Liver (tissue), 3 donors: ENCODE measurements around the gene GOSR1.

Source experiments
- ATF3 ChIP-seq: IDR thresholded peaks from 2 replicates; pipeline ENCODE4 v1.6.1; 2016; ENCODE audit warnings: antibody characterized with exemption
- CTCF ChIP-seq: fragments of 150-350 bp; IDR thresholded peaks from 2 replicates; pipeline ENCODE4 v1.5.1; 2017; ENCODE audit warnings: improper control_type of control experiment, low read depth, low read length; ENCODE audit not compliant: missing input control
- EGR1 ChIP-seq, 2 donors: IDR thresholded peaks; 2 replicates each; pipeline ENCODE4 v1.6.1; 2016 to 2018; ENCODE audit warnings: antibody characterized with exemption in 2 of 2, low read depth in 2 of 2
- FOXA1 ChIP-seq: IDR thresholded peaks from 2 replicates; pipeline ENCODE4 v1.6.1; 2016; ENCODE audit warnings: antibody characterized with exemption
- GABPA ChIP-seq, 2 donors: IDR thresholded peaks in 1 of 2; conservative IDR thresholded peaks in 1 of 2; 2 replicates each; pipeline ENCODE4 v1.6.1; 2016; ENCODE audit warnings: antibody characterized with exemption in 2 of 2, mild to moderate bottlenecking in 1 of 2, moderate library complexity in 1 of 2
- JUND ChIP-seq, 2 donors: IDR thresholded peaks; 2 replicates each; pipeline ENCODE4 v1.6.1; 2016; ENCODE audit warnings: antibody characterized with exemption in 2 of 2
- MAX ChIP-seq: IDR thresholded peaks from 2 replicates; pipeline ENCODE4 v1.6.1; 2016; ENCODE audit warnings: antibody characterized with exemption
- RAD21 ChIP-seq, 2 donors: IDR thresholded peaks; 2 replicates each; pipeline ENCODE4 v1.6.1; 2016; ENCODE audit warnings: antibody characterized with exemption in 2 of 2, mild to moderate bottlenecking in 2 of 2
- REST ChIP-seq: IDR thresholded peaks from 2 replicates; pipeline ENCODE4 v1.6.1; 2016; ENCODE audit warnings: antibody characterized with exemption, mild to moderate bottlenecking
- RXRA ChIP-seq, 2 donors: IDR thresholded peaks; 2 replicates each; pipeline ENCODE4 v1.6.1; 2017 to 2018; ENCODE audit warnings: antibody characterized with exemption in 2 of 2, mild to moderate bottlenecking in 1 of 2
- SP1 ChIP-seq: IDR thresholded peaks from 2 replicates; pipeline ENCODE4 v1.6.1; 2018; ENCODE audit warnings: antibody characterized with exemption, mild to moderate bottlenecking
- TAF1 ChIP-seq: conservative IDR thresholded peaks from 2 replicates; pipeline ENCODE4 v1.6.1; 2016; ENCODE audit warnings: antibody characterized with exemption, mild to moderate bottlenecking
- YY1 ChIP-seq: IDR thresholded peaks from 2 replicates; pipeline ENCODE4 v1.6.1; 2016; ENCODE audit warnings: antibody characterized with exemption, mild to moderate bottlenecking
- ZBTB33 ChIP-seq: IDR thresholded peaks from 2 replicates; pipeline ENCODE4 v1.6.1; 2016; ENCODE audit warnings: antibody characterized with exemption
- donor health status: healthy.
- donor health status: healthy.

- TF ChIP-seq CTCF: no peak
- no peak for TF ChIP-seq MAX
- no peak for TF ChIP-seq RAD21 (IDR thresholded peaks at IDR 0.05)
- TF ChIP-seq JUND (IDR thresholded peaks at IDR 0.05): no peak
- TF ChIP-seq TAF1: no peak
- no peak for TF ChIP-seq REST
- TF ChIP-seq GABPA (IDR thresholded peaks at IDR 0.05 in 1 of 2, conservative IDR thresholded peaks at IDR 0.05 in 1 of 2): no peak
- no peak for TF ChIP-seq FOXA1
- no peak for TF ChIP-seq ZBTB33
- TF ChIP-seq ATF3: no peak
- TF ChIP-seq EGR1 (IDR thresholded peaks at IDR 0.05; ENCODE audit: low read depth in 2 of 2): no peak
- no peak for TF ChIP-seq SP1
- no peak for TF ChIP-seq YY1
- TF ChIP-seq RXRA (IDR thresholded peaks at IDR 0.05): no peak
Measured at GRCh38 chr17:30555942-30556341, 78.7 kb downstream of the GOSR1 start.
